ENCODE measurements around the gene CCDC169. TPM values are rescaled to one million over a fixed set of nuclear protein-coding genes. Genes with fewer than 3 reads are reported as not detected.

The CCDC169 gene
- total and polyA plus RNA-seq, 10 donors: 0.06 to 0.44 (median 0.13) TPM; not detected in 4

- Histone ChIP-seq H3K4me1 (peaks cover 0 to 20% (median 10%) of the 10 kb centered on the region in 6 donors), H3K27me3 (replicated peaks in 1 of 7) (peaks cover 0 to 29% (median 4%) of the 10 kb centered on the region in 7 donors), H3K9me3 (peaks cover 0 to 17% (median 9%) of the 10 kb centered on the region in 8 donors), H3K36me3 (no peaks in the 10 kb centered on the region), H3K27ac (no peak overlapping the region), H3K4me3 (no peak overlapping the region)
- no peak for DNase-seq
- intact Hi-C loops (cut with DNase I; ENCODE audit: low total_unique reads): no loop called here
- WGBS, 5 donors: 65 to 84% (median 71%) methylated on average over 3 of the region's 3 CpGs
- TF ChIP-seq CTCF (IDR thresholded peaks at IDR 0.05 in 8 of 11, conservative IDR thresholded peaks at IDR 0.05 in 3 of 11) (no peak), POLR2AphosphoS5 (IDR thresholded peaks at IDR 0.05) (no peak), POLR2A (IDR thresholded peaks at IDR 0.05) (no peak)
Measured at GRCh38 chr13:36294096-36294495, 3.5 kb downstream of the CCDC169 start.

- intact Hi-C loops (cut with DNase I; ENCODE audit: low total_unique reads): no loop called here
- Histone ChIP-seq H3K27ac (no peak overlapping the region), H3K9me3 (peaks cover 0 to 23% (median 15%) of the 10 kb centered on the region in 8 donors), H3K4me1 (peaks cover 0 to 18% (median 9%) of the 10 kb centered on the region in 6 donors), H3K36me3 (no peaks in the 10 kb centered on the region), H3K4me3 (no peak overlapping the region), H3K27me3 (replicated peaks in 1 of 7) (peaks cover 0 to 26% (median 4%) of the 10 kb centered on the region in 7 donors)
- no peak for DNase-seq
- 79 to 94% (median 92%) methylated on average over 1 of the region's 1 CpG for WGBS, 5 donors
- TF ChIP-seq POLR2A (IDR thresholded peaks at IDR 0.05): no peak
- TF ChIP-seq POLR2AphosphoS5 (IDR thresholded peaks at IDR 0.05): no peak
- TF ChIP-seq CTCF (IDR thresholded peaks at IDR 0.05 in 8 of 11, conservative IDR thresholded peaks at IDR 0.05 in 3 of 11): no peak
Measured at GRCh38 chr13:36293497-36293896, 4.1 kb downstream of the CCDC169 start.

- Histone ChIP-seq H3K27ac (no peak overlapping the region), H3K27me3 (replicated peaks in 1 of 7) (peaks cover 0 to 4% (median 0%) of the 10 kb centered on the region in 7 donors), H3K4me1 (no peaks in the 10 kb centered on the region), H3K36me3 (no peaks in the 10 kb centered on the region), H3K9me3 (peaks cover 0 to 30% (median 23%) of the 10 kb centered on the region in 8 donors), H3K4me3 (no peak overlapping the region)
- intact Hi-C loops (cut with DNase I; ENCODE audit: low total_unique reads): loop anchor here (10.0 kb wide), 1 partner anchor 106 kb away; no protein-coding TSS in a partner anchor
- no peak for DNase-seq
- TF ChIP-seq POLR2A (IDR thresholded peaks at IDR 0.05): no peak
- TF ChIP-seq POLR2AphosphoS5 (IDR thresholded peaks at IDR 0.05): no peak
- TF ChIP-seq CTCF (IDR thresholded peaks at IDR 0.05 in 8 of 11, conservative IDR thresholded peaks at IDR 0.05 in 3 of 11): no peak
Measured at GRCh38 chr13:36288794-36289391, 8.7 kb downstream of the CCDC169 start.

- 79 to 94% (median 87%) methylated on average over 2 of the region's 2 CpGs for WGBS, 5 donors
- H3K27me3 ChIP-seq (replicated peaks in 1 of 7): no peaks in the 10 kb centered on the region
- intact Hi-C loops (cut with DNase I; ENCODE audit: low total_unique reads): loop anchor here (10.0 kb wide), 1 partner anchor 109 kb away; no protein-coding TSS in a partner anchor
- H3K9me3 ChIP-seq: peaks cover 0 to 30% (median 23%) of the 10 kb centered on the region in 8 donors
- H3K4me1 ChIP-seq: no peaks in the 10 kb centered on the region
- H3K36me3 ChIP-seq: no peaks in the 10 kb centered on the region
- no peak for TF ChIP-seq CTCF (IDR thresholded peaks at IDR 0.05 in 8 of 11, conservative IDR thresholded peaks at IDR 0.05 in 3 of 11)
- no peak for TF ChIP-seq POLR2A (IDR thresholded peaks at IDR 0.05)
- TF ChIP-seq POLR2AphosphoS5 (IDR thresholded peaks at IDR 0.05): no peak
- H3K4me3 ChIP-seq: no peak overlapping the region
- no peak for DNase-seq
- no peak overlapping the region for H3K27ac ChIP-seq
Measured at GRCh38 chr13:36286006-36286405, 11.6 kb downstream of the CCDC169 start.

Measured in spleen (tissue), 11 donors.